ENCODE measurements around the gene SELENOO. TPM values are rescaled to one million over a fixed set of nuclear protein-coding genes. Genes with fewer than 3 reads are reported as not detected.
"Not testable (repeated sequence)": the region's sequence is repeated elsewhere in the genome, so short reads cannot be mapped to it uniquely, and the experiment has no call there.

SELENOO gene
- polyA plus RNA-seq, 1 of the 3 experiments (the other 2 are of a cell fraction) = 26.7 TPM

DNA sequence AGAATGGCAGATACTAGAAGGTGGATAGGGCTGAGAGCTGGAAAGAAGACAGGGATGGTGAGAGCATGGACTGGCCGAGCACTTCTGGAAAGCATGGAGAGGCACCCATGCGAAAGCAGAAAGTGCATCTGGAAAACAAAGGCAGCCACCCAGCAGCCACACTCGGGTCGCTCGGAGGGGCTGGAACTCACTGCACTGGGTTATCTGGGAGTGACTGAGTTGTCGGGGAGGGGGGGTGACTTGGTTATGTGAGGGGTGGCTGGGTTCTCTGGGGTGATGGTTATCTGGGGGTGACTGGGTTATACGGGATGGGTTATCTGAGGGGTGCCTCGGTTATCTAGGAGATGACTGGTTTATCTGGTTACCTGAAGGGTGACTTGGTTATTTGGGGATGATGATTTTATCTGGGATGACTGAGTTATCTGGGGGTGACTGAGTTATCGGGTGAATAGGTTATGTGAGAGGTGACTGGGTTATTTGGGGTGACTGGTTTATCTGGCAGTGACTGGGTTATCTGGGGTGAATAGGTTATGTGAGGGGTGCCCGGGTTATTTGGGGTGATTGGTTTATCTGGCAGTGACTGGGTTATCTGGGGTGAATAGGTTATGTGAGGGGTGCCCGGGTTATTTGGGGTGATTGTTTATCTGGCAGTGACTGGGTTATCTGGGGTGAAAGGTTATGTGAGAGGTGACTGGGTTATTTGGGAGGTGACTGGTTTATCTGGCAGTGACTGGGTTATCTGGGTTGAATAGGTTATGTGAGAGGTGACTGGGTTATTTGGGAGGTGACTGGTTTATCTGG lies 32.9 kb upstream of the SELENOO start:
- no peaks in the 10 kb centered on the region for H3K79me2 ChIP-seq (ENCODE audit: insufficient read depth)
- no peaks in the 10 kb centered on the region for H3K27me3 ChIP-seq (ENCODE audit: insufficient read depth)
- 53% methylated on average over 11 of the region's 11 CpGs for WGBS (ENCODE audit: low lambda C conversion rate)
- CTCF ChIA-PET = interaction anchor here (0.7 to 0.8 kb wide), 3 partner anchors 18 to 26 kb away, joined by 3 read pairs; no protein-coding TSS in a partner anchor
- no peak for DNase-seq
- H4K20me1 ChIP-seq (ENCODE audit: insufficient read depth) = no peaks in the 10 kb centered on the region
- no peak overlapping the region for H3K4me3 ChIP-seq (ENCODE audit: low read depth in 2 of 2, low read length in 1 of 2)
- H3K4me2 ChIP-seq = no peak overlapping the region
- no peaks in the 10 kb centered on the region for H3K36me3 ChIP-seq (replicated peaks in 1 of 2; ENCODE audit: control insufficient read depth in 1 of 2, insufficient read depth in 2 of 2, low read length in 1 of 2)
- no peaks in the 10 kb centered on the region for H3K9me2 ChIP-seq
- H2AFZ ChIP-seq (ENCODE audit: low read depth) = no peak overlapping the region
- H3F3A ChIP-seq (replicated peaks; ENCODE audit: insufficient read depth) = no peaks in the 10 kb centered on the region
- no peak overlapping the region for H3K27ac ChIP-seq (ENCODE audit: low read depth in 2 of 2, low read length in 1 of 2)
- POLR2A ChIA-PET = no interaction called here
- H3K9ac ChIP-seq = no peak overlapping the region
- no peaks in the 10 kb centered on the region for H3K9me3 ChIP-seq
- TF ChIP-seq MXI1 (IDR thresholded peaks at IDR 0.05; ENCODE audit: low read depth, low read length) (no peak), GABPA (IDR thresholded peaks at IDR 0.05; ENCODE audit: low read depth) (no peak), TEAD4 (IDR thresholded peaks at IDR 0.05; ENCODE audit: borderline replicate concordance, insufficient read depth) (no peak), GATA2 (CRISPR knock-in tag; IDR thresholded peaks at IDR 0.05) (no peak), SMC3 (IDR thresholded peaks at IDR 0.05; ENCODE audit: low read depth, low read length) (no peak), NFIC (IDR thresholded peaks at IDR 0.05; ENCODE audit: borderline replicate concordance) (no peak), FOXM1 (IDR thresholded peaks at IDR 0.05; ENCODE audit: low read depth) (no peak), MEF2A (IDR thresholded peaks at IDR 0.05; ENCODE audit: borderline replicate concordance, low read depth) (no peak), RFX5 (IDR thresholded peaks at IDR 0.05; ENCODE audit: low read length) (no peak), RAD21 (IDR thresholded peaks at IDR 0.05; ENCODE audit: low read length) (no peak), EP300 (IDR thresholded peaks at IDR 0.05; ENCODE audit: borderline replicate concordance in 1 of 2, low read depth in 1 of 2, low read length in 1 of 2) (no peak), YY1 (IDR thresholded peaks at IDR 0.05; ENCODE audit: low read depth) (no peak), RCOR1 (IDR thresholded peaks at IDR 0.05; ENCODE audit: low read length) (no peak), CHD2 (IDR thresholded peaks at IDR 0.05; ENCODE audit: low read length, partially characterized antibody) (no peak)
- TF ChIP-seq, protein P1, sequence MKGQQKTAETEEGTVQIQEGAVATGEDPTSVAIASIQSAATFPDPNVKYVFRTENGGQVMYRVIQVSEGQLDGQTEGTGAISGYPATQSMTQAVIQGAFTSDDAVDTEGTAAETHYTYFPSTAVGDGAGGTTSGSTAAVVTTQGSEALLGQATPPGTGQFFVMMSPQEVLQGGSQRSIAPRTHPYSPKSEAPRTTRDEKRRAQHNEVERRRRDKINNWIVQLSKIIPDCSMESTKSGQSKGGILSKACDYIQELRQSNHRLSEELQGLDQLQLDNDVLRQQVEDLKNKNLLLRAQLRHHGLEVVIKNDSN (IDR thresholded peaks at IDR 0.05; ENCODE audit: borderline replicate concordance, low read depth) = no peak
- TF ChIP-seq, protein P2, sequence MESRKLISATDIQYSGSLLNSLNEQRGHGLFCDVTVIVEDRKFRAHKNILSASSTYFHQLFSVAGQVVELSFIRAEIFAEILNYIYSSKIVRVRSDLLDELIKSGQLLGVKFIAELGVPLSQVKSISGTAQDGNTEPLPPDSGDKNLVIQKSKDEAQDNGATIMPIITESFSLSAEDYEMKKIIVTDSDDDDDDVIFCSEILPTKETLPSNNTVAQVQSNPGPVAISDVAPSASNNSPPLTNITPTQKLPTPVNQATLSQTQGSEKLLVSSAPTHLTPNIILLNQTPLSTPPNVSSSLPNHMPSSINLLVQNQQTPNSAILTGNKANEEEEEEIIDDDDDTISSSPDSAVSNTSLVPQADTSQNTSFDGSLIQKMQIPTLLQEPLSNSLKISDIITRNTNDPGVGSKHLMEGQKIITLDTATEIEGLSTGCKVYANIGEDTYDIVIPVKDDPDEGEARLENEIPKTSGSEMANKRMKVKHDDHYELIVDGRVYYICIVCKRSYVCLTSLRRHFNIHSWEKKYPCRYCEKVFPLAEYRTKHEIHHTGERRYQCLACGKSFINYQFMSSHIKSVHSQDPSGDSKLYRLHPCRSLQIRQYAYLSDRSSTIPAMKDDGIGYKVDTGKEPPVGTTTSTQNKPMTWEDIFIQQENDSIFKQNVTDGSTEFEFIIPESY (IDR thresholded peaks at IDR 0.05; ENCODE audit: borderline replicate concordance, low read depth) = no peak
- TF ChIP-seq, protein P3, sequence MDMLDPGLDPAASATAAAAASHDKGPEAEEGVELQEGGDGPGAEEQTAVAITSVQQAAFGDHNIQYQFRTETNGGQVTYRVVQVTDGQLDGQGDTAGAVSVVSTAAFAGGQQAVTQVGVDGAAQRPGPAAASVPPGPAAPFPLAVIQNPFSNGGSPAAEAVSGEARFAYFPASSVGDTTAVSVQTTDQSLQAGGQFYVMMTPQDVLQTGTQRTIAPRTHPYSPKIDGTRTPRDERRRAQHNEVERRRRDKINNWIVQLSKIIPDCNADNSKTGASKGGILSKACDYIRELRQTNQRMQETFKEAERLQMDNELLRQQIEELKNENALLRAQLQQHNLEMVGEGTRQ (IDR thresholded peaks at IDR 0.05; ENCODE audit: borderline replicate concordance, low read depth, low read length) = no peak
- TF ChIP-seq, protein P4, sequence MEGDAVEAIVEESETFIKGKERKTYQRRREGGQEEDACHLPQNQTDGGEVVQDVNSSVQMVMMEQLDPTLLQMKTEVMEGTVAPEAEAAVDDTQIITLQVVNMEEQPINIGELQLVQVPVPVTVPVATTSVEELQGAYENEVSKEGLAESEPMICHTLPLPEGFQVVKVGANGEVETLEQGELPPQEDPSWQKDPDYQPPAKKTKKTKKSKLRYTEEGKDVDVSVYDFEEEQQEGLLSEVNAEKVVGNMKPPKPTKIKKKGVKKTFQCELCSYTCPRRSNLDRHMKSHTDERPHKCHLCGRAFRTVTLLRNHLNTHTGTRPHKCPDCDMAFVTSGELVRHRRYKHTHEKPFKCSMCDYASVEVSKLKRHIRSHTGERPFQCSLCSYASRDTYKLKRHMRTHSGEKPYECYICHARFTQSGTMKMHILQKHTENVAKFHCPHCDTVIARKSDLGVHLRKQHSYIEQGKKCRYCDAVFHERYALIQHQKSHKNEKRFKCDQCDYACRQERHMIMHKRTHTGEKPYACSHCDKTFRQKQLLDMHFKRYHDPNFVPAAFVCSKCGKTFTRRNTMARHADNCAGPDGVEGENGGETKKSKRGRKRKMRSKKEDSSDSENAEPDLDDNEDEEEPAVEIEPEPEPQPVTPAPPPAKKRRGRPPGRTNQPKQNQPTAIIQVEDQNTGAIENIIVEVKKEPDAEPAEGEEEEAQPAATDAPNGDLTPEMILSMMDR (IDR thresholded peaks at IDR 0.05) = no peak
- H3K4me1 ChIP-seq (ENCODE audit: control insufficient read depth in 1 of 2, insufficient read depth in 2 of 2, low read depth in 1 of 2, low read length in 1 of 2) = peaks cover 0 to 3% of the 10 kb centered on the region in 2 experiments; a peak in 1 of 4 replicates

DNA sequence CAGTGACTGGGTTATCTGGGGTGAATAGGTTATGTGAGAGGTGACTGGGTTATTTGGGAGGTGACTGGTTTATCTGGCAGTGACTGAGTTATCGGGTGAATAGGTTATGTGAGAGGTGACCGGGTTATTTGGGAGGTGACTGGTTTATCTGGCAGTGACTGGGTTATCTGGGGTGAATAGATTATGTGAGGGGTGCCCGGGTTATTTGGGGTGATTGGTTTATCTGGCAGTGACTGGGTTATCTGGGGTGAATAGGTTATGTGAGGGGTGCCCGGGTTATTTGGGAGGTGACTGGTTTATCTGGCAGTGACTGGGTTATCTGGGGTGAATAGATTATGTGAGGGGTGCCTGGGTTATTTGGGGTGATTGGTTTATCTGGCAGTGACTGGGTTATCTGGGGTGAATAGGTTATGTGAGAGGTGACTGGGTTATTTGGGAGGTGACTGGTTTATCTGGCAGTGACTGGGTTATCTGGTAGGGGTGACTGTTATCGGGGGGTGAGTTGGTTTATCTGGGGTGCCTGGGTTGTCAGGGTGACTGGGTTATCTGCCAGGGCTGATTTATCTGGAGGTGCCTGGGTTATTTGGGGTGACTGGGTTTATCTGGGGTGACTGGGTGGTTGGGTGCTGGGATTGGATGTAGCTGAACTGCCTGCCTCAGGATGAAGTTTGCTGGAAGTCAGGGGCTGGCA lies 32.2 kb upstream of the SELENOO start:
- DNase-seq; H3K79me2 ChIP-seq (ENCODE audit: insufficient read depth); POLR2A ChIA-PET; H3K27me3 ChIP-seq (ENCODE audit: insufficient read depth); H3F3A ChIP-seq (replicated peaks; ENCODE audit: insufficient read depth); H3K4me1 ChIP-seq (ENCODE audit: control insufficient read depth in 1 of 2, insufficient read depth in 2 of 2, low read depth in 1 of 2, low read length in 1 of 2); H3K9me2 ChIP-seq; H3K9me3 ChIP-seq; H3K4me2 ChIP-seq; H3K4me3 ChIP-seq (ENCODE audit: low read depth in 2 of 2, low read length in 1 of 2); H2AFZ ChIP-seq (ENCODE audit: low read depth); H3K9ac ChIP-seq; H4K20me1 ChIP-seq (ENCODE audit: insufficient read depth); H3K36me3 ChIP-seq (replicated peaks in 1 of 2; ENCODE audit: control insufficient read depth in 1 of 2, insufficient read depth in 2 of 2, low read length in 1 of 2); H3K27ac ChIP-seq (ENCODE audit: low read depth in 2 of 2, low read length in 1 of 2): not testable (repeated sequence)
- WGBS (ENCODE audit: low lambda C conversion rate) = 86% methylated on average over 5 of the region's 5 CpGs
- CTCF ChIA-PET = interaction anchor here (0.7 kb wide), 1 partner anchor 19 kb away, joined by 4 read pairs; no protein-coding TSS in a partner anchor
